ENCODE results near the gene DLG1.

Gene DLG1

DNA sequence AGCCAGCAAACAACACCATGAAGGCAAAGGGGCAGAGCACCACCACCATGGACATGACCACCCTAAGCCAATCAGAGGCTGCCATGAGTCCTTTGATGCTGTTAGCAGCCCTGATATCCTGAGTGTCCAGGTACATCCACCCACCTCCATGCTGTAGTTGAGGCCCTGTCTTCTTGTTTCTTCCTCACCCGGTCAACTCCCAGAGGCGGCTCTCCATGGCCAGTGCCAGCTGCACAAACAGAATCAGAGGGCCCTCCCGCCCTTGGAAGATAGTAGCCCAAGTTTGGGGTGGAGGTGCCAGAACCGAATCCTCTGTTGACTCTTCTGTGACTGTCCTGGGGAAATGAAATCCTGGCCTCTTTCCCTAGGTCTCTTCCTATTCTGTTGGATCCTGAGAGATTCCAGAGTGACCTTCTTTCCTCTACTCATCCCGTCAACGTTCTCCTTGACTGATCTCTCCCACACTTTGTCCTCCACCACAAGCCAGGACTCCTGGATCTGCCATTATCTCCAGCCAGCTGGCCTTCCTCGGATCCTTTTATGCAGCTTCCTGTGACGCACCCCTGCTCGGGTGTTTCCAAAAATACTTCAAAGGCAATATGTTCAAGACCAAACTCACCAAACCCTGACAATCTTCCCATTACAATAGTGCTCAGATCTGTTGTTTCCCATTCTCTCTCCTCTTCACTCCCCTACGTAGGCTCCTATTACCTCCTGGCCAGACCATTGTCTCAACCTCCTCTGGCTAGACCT is 45.4 kb upstream of the DLG1 start:
- Histone ChIP-seq H3K36me3 (ENCODE audit: control insufficient read depth in 1 of 2, insufficient read depth in 2 of 2, low read depth in 1 of 2, low read length in 2 of 2) (no peaks in the 10 kb centered on the region), H3K18ac (ENCODE audit: low read depth in 1 of 2, low read length in 2 of 2) (no peak overlapping the region), H2BK12ac (ENCODE audit: low read length in 2 of 2) (no peak overlapping the region), H3K23ac (ENCODE audit: low read length in 2 of 2) (no peak overlapping the region), H2BK15ac (ENCODE audit: low read depth, poor library complexity, severe bottlenecking) (no peak overlapping the region), H3K9ac (ENCODE audit: low read length) (no peak overlapping the region), H4K91ac (ENCODE audit: low read length) (no peak overlapping the region), H3K4ac (ENCODE audit: low read depth in 1 of 2, low read length in 2 of 2) (no peak overlapping the region), H3K9me3 (ENCODE audit: control insufficient read depth, low read length) (no peaks in the 10 kb centered on the region), H3K4me2 (ENCODE audit: low read length, poor library complexity, severe bottlenecking) (no peak overlapping the region), H3K27me3 (ENCODE audit: control insufficient read depth in 1 of 2, insufficient read depth in 1 of 2, low read length in 2 of 2) (peaks cover 0 to 3% of the 10 kb centered on the region in 2 experiments), H2BK5ac (ENCODE audit: low read depth, low read length, poor library complexity, severe bottlenecking) (no peak overlapping the region), H3K4me1 (ENCODE audit: control insufficient read depth, insufficient read depth, low read depth, low read length) (peaks cover 10% of the 10 kb centered on the region), H3K79me1 (replicated peaks; ENCODE audit: low read length, poor library complexity, severe bottlenecking) (no peaks in the 10 kb centered on the region), H3K14ac (ENCODE audit: low read length in 2 of 2) (peak overlapping the region in 1 of 2 experiments; percentile 58), H3K27ac (ENCODE audit: low read length, poor library complexity, severe bottlenecking) (no peak overlapping the region), H2BK120ac (ENCODE audit: low read depth, low read length) (no peak overlapping the region), H2AK5ac (ENCODE audit: low read length, severe bottlenecking) (no peak overlapping the region), H2AFZ (ENCODE audit: low read depth, low read length) (no peak overlapping the region), H4K8ac (ENCODE audit: low read length) (no peak overlapping the region), H3K4me3 (ENCODE audit: insufficient read depth in 1 of 2, low read depth in 1 of 2, low read length in 2 of 2) (no peak overlapping the region)
- WGBS = 84% methylated on average over 10 of the region's 10 CpGs
- DNase-seq = no peak

DNA sequence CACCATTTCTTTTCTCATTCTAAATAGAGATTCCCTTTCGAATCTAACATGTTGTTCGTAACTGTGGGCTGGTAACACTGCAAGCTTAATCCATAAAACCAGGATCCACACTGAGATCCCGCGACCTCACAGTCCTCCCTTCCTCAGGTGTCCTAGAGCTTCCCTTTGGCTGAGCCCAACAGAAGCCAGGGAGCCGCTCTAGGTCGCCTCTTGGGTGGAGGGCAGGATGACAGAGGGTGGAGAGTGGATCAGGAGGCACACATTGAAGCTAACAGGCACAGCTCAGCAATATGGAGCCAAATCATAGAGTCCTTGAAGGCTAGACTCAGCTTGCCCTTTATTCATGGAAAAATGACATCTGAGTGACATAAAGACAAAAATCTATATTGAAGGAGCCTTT is 44.7 kb upstream of the DLG1 start:
- Histone ChIP-seq H3K9me3 (ENCODE audit: control insufficient read depth, low read length) (no peaks in the 10 kb centered on the region), H4K91ac (ENCODE audit: low read length) (no peak overlapping the region), H2BK12ac (ENCODE audit: low read length in 2 of 2) (no peak overlapping the region), H2BK15ac (ENCODE audit: low read depth, poor library complexity, severe bottlenecking) (no peak overlapping the region), H3K27me3 (ENCODE audit: control insufficient read depth in 1 of 2, insufficient read depth in 1 of 2, low read length in 2 of 2) (no peaks in the 10 kb centered on the region), H3K27ac (ENCODE audit: low read length, poor library complexity, severe bottlenecking) (no peak overlapping the region), H2AFZ (ENCODE audit: low read depth, low read length) (no peak overlapping the region), H3K4me1 (ENCODE audit: control insufficient read depth, insufficient read depth, low read depth, low read length) (peaks cover 10% of the 10 kb centered on the region), H3K79me1 (replicated peaks; ENCODE audit: low read length, poor library complexity, severe bottlenecking) (no peaks in the 10 kb centered on the region), H3K4ac (ENCODE audit: low read depth in 1 of 2, low read length in 2 of 2) (no peak overlapping the region), H2BK120ac (ENCODE audit: low read depth, low read length) (no peak overlapping the region), H2AK5ac (ENCODE audit: low read length, severe bottlenecking) (no peak overlapping the region), H3K4me3 (ENCODE audit: insufficient read depth in 1 of 2, low read depth in 1 of 2, low read length in 2 of 2) (no peak overlapping the region), H3K9ac (ENCODE audit: low read length) (no peak overlapping the region), H3K23ac (ENCODE audit: low read length in 2 of 2) (no peak overlapping the region), H3K18ac (ENCODE audit: low read depth in 1 of 2, low read length in 2 of 2) (no peak overlapping the region), H4K8ac (ENCODE audit: low read length) (no peak overlapping the region), H3K4me2 (ENCODE audit: low read length, poor library complexity, severe bottlenecking) (no peak overlapping the region), H2BK5ac (ENCODE audit: low read depth, low read length, poor library complexity, severe bottlenecking) (no peak overlapping the region), H3K36me3 (ENCODE audit: control insufficient read depth in 1 of 2, insufficient read depth in 2 of 2, low read depth in 1 of 2, low read length in 2 of 2) (no peaks in the 10 kb centered on the region), H3K14ac (ENCODE audit: low read length in 2 of 2) (no peak overlapping the region)
- 96% methylated on average over 6 of the region's 6 CpGs for WGBS
- no peak for DNase-seq

DNA sequence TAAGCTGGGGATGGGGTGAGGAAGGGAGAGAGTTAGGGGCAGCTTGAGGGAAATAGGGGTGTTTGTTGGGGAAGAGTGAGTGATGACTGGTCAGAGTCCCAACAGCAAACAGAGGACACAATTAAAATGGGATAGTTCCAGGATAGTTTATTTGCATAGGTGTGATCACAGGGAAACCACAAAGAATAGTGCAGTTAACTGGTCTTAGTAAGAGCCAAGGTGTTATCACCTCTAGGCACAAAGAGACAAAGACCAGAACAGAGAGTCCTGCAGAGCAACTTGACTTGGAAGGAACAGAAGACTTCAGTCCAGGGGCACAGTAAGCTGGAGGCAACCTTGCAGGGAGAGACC is 42.1 kb upstream of the DLG1 start:
- Histone ChIP-seq H2BK120ac (ENCODE audit: low read depth, low read length) (peak overlapping the region; percentile 42), H4K8ac (ENCODE audit: low read length) (peak overlapping the region; percentile 79), H4K91ac (ENCODE audit: low read length) (peak overlapping the region; percentile 70), H3K36me3 (ENCODE audit: control insufficient read depth in 1 of 2, insufficient read depth in 2 of 2, low read depth in 1 of 2, low read length in 2 of 2) (no peaks in the 10 kb centered on the region), H3K23ac (ENCODE audit: low read length in 2 of 2) (no peak overlapping the region), H3K27me3 (ENCODE audit: control insufficient read depth in 1 of 2, insufficient read depth in 1 of 2, low read length in 2 of 2) (no peaks in the 10 kb centered on the region), H2BK12ac (ENCODE audit: low read length in 2 of 2) (peak overlapping the region in 1 of 2 experiments; percentile 62), H3K9me3 (ENCODE audit: control insufficient read depth, low read length) (no peaks in the 10 kb centered on the region), H3K4me3 (ENCODE audit: insufficient read depth in 1 of 2, low read depth in 1 of 2, low read length in 2 of 2) (no peak overlapping the region), H3K9ac (ENCODE audit: low read length) (peak overlapping the region; percentile 70), H2BK15ac (ENCODE audit: low read depth, poor library complexity, severe bottlenecking) (no peak overlapping the region), H3K4ac (ENCODE audit: low read depth in 1 of 2, low read length in 2 of 2) (no peak overlapping the region), H3K4me2 (ENCODE audit: low read length, poor library complexity, severe bottlenecking) (no peak overlapping the region), H3K14ac (ENCODE audit: low read length in 2 of 2) (no peak overlapping the region), H2BK5ac (ENCODE audit: low read depth, low read length, poor library complexity, severe bottlenecking) (no peak overlapping the region), H3K4me1 (ENCODE audit: control insufficient read depth, insufficient read depth, low read depth, low read length) (peaks cover 11% of the 10 kb centered on the region), H2AFZ (ENCODE audit: low read depth, low read length) (peak overlapping the region; percentile 29), H3K79me1 (replicated peaks; ENCODE audit: low read length, poor library complexity, severe bottlenecking) (no peaks in the 10 kb centered on the region), H3K18ac (ENCODE audit: low read depth in 1 of 2, low read length in 2 of 2) (peak overlapping the region; percentile 46 to 65), H3K27ac (ENCODE audit: low read length, poor library complexity, severe bottlenecking) (peak overlapping the region; percentile 66), H2AK5ac (ENCODE audit: low read length, severe bottlenecking) (peak overlapping the region; percentile 45)
- no peak for DNase-seq

GRCh38 chr3:197339841-197340520 is 41.6 kb upstream of the DLG1 start:
- H3K9me3 ChIP-seq (ENCODE audit: control insufficient read depth, low read length) = no peaks in the 10 kb centered on the region
- peak overlapping the region; percentile 79 for H4K8ac ChIP-seq (ENCODE audit: low read length)
- peak overlapping the region; percentile 36 for H2AFZ ChIP-seq (ENCODE audit: low read depth, low read length)
- H3K27me3 ChIP-seq (ENCODE audit: control insufficient read depth in 1 of 2, insufficient read depth in 1 of 2, low read length in 2 of 2) = no peaks in the 10 kb centered on the region
- peak overlapping the region; percentile 86 for H2BK15ac ChIP-seq (ENCODE audit: low read depth, poor library complexity, severe bottlenecking)
- H2BK12ac ChIP-seq (ENCODE audit: low read length in 2 of 2) = peak overlapping the region; percentile 38 to 47
- peak overlapping the region; percentile 8 to 69 for H3K18ac ChIP-seq (ENCODE audit: low read depth in 1 of 2, low read length in 2 of 2)
- no peaks in the 10 kb centered on the region for H3K79me1 ChIP-seq (replicated peaks; ENCODE audit: low read length, poor library complexity, severe bottlenecking)
- WGBS = 43% methylated on average over 9 of the region's 12 CpGs
- H2BK5ac ChIP-seq (ENCODE audit: low read depth, low read length, poor library complexity, severe bottlenecking) = peak overlapping the region; percentile 46
- DNase-seq = peak; percentile 57
- H3K4me1 ChIP-seq (ENCODE audit: control insufficient read depth, insufficient read depth, low read depth, low read length) = peaks cover 11% of the 10 kb centered on the region
- H3K9ac ChIP-seq (ENCODE audit: low read length) = peak overlapping the region; percentile 70
- H3K36me3 ChIP-seq (ENCODE audit: control insufficient read depth in 1 of 2, insufficient read depth in 2 of 2, low read depth in 1 of 2, low read length in 2 of 2) = no peaks in the 10 kb centered on the region
- peak overlapping the region in 1 of 2 experiments; percentile 74 for H3K4ac ChIP-seq (ENCODE audit: low read depth in 1 of 2, low read length in 2 of 2)
- no peak overlapping the region for H3K14ac ChIP-seq (ENCODE audit: low read length in 2 of 2)
- no peak overlapping the region for H3K4me3 ChIP-seq (ENCODE audit: insufficient read depth in 1 of 2, low read depth in 1 of 2, low read length in 2 of 2)
- no peak overlapping the region for H3K23ac ChIP-seq (ENCODE audit: low read length in 2 of 2)
- H3K4me2 ChIP-seq (ENCODE audit: low read length, poor library complexity, severe bottlenecking) = no peak overlapping the region
- peak overlapping the region; percentile 66 for H3K27ac ChIP-seq (ENCODE audit: low read length, poor library complexity, severe bottlenecking)
- peak overlapping the region; percentile 42 for H2BK120ac ChIP-seq (ENCODE audit: low read depth, low read length)
- peak overlapping the region; percentile 73 for H4K91ac ChIP-seq (ENCODE audit: low read length)
- peak overlapping the region; percentile 45 for H2AK5ac ChIP-seq (ENCODE audit: low read length, severe bottlenecking)
